Activated CD8-positive, alpha-beta T cell treated with anti-CD3 and anti-CD28 coated beads, Interleukin-2, amount 10 ng/mL, durations not matched to agents 7 days and 5 days (primary cell): ENCODE measurements around the gene CLASP1. TPM values are rescaled to one million over a fixed set of nuclear protein-coding genes. Genes with fewer than 3 reads are reported as not detected.

ENCODE experiments used
- ATAC-seq: fragments of 150-1000 bp; cut with Tn5 transposase; one replicate; pipeline ENCODE4 v1.10.0; 2021; ENCODE audit warnings: moderate library complexity
- CTCF ChIA-PET: fragments of 350-600 bp; sonication (Branson Sonifier 250); formaldehyde crosslinking; loops from one replicate; lab custom pipeline; 2021; ENCODE audit warnings: antibody characterized with exemption; lab: Charles Lee
- POLR2A ChIA-PET: fragments of 350-600 bp; sonication (Branson Sonifier 250); formaldehyde crosslinking; loops from one replicate; lab custom pipeline; 2021; ENCODE audit warnings: antibody characterized with exemption; lab: Charles Lee
- DNase-seq: peaks from one replicate; pipeline ENCODE4 v3.0.0-alpha.2; 2020
- H3K27ac Mint-ChIP-seq: one replicate; pipeline ENCODE4 v1.8.0; 2021; ENCODE audit warnings: mild to moderate bottlenecking, mixed read lengths
- H3K27me3 Mint-ChIP-seq: one replicate; pipeline ENCODE4 v1.8.0; 2021; ENCODE audit warnings: low read depth, mixed read lengths
- H3K36me3 Mint-ChIP-seq: one replicate; pipeline ENCODE4 v1.8.0; 2021; ENCODE audit warnings: low read depth, mixed read lengths
- H3K4me1 Mint-ChIP-seq: one replicate; pipeline ENCODE4 v1.8.0; 2021; ENCODE audit warnings: low read depth, mixed read lengths
- H3K4me3 Mint-ChIP-seq: one replicate; pipeline ENCODE4 v1.8.0; 2021; ENCODE audit warnings: mild to moderate bottlenecking, mixed read lengths
- H3K9me3 Mint-ChIP-seq: one replicate; pipeline ENCODE4 v1.8.0; 2022; ENCODE audit warnings: mixed read lengths; ENCODE audit not compliant: insufficient read depth
- total RNA-seq, 2 experiments: library from RNA; stranded (reverse); gene quantifications; one replicate each; pipeline ENCODE4 v1.2.3, GENCODE V29; 2021

Gene CLASP1
- total RNA-seq, 2 experiments from 2014 or later: 62.3 to 65.2 TPM

- no peak overlapping the region for H3K27ac Mint-ChIP-seq
- no peaks in the 10 kb centered on the region for H3K9me3 Mint-ChIP-seq
- no peaks in the 10 kb centered on the region for H3K27me3 Mint-ChIP-seq
- H3K4me1 Mint-ChIP-seq: peaks cover 4% of the 10 kb centered on the region
- no peak for DNase-seq
- ATAC-seq: no peak
- CTCF ChIA-PET: no interaction called here
- POLR2A ChIA-PET: no interaction called here
- peaks cover 39% of the 10 kb centered on the region for H3K36me3 Mint-ChIP-seq
- no peak overlapping the region for H3K4me3 Mint-ChIP-seq
Measured at GRCh38 chr2:121513597-121514333, 135.5 kb downstream of the CLASP1 start.

- ATAC-seq: no peak
- ChIA-PET CTCF (no interaction called here), POLR2A (no interaction called here)
- no peak overlapping the region for H3K4me3 Mint-ChIP-seq
- H3K27ac Mint-ChIP-seq: no peak overlapping the region
- peaks cover 46% of the 10 kb centered on the region for H3K36me3 Mint-ChIP-seq
- H3K9me3 Mint-ChIP-seq: no peaks in the 10 kb centered on the region
- H3K27me3 Mint-ChIP-seq: no peaks in the 10 kb centered on the region
- H3K4me1 Mint-ChIP-seq: peaks cover 9% of the 10 kb centered on the region
- no peak for DNase-seq
Measured at GRCh38 chr2:121510857-121511256, 138.4 kb downstream of the CLASP1 start.

- no peaks in the 10 kb centered on the region for H3K27me3 Mint-ChIP-seq
- peaks cover 49% of the 10 kb centered on the region for H3K36me3 Mint-ChIP-seq
- no peak for ATAC-seq
- H3K4me1 Mint-ChIP-seq: peaks cover 12% of the 10 kb centered on the region
- ChIA-PET CTCF (no interaction called here), POLR2A (no interaction called here)
- no peaks in the 10 kb centered on the region for H3K9me3 Mint-ChIP-seq
- no peak for DNase-seq
- no peak overlapping the region for H3K27ac Mint-ChIP-seq
- no peak overlapping the region for H3K4me3 Mint-ChIP-seq
Measured at GRCh38 chr2:121506621-121507020, 142.6 kb downstream of the CLASP1 start.

GRCh38 chr2:121505986-121506586 is 143.2 kb downstream of the CLASP1 start:
- Mint-ChIP-seq H3K4me1 (peaks cover 14% of the 10 kb centered on the region), H3K9me3 (no peaks in the 10 kb centered on the region), H3K4me3 (no peak overlapping the region), H3K36me3 (peaks cover 51% of the 10 kb centered on the region), H3K27me3 (no peaks in the 10 kb centered on the region), H3K27ac (no peak overlapping the region)
- no peak for DNase-seq
- POLR2A ChIA-PET: no interaction called here
- CTCF ChIA-PET: no interaction called here
- no peak for ATAC-seq

- Mint-ChIP-seq H3K9me3 (no peaks in the 10 kb centered on the region), H3K4me1 (peaks cover 15% of the 10 kb centered on the region), H3K4me3 (no peak overlapping the region), H3K27me3 (no peaks in the 10 kb centered on the region), H3K27ac (no peak overlapping the region), H3K36me3 (peaks cover 54% of the 10 kb centered on the region)
- ChIA-PET CTCF (interaction anchor here (1.2 kb wide), 1 partner anchor 58 kb away, joined by 4 read pairs; no protein-coding TSS in a partner anchor), POLR2A (interaction anchor here (0.6 kb wide), 1 partner anchor 27 kb away, joined by 3 read pairs; no protein-coding TSS in a partner anchor)
- no peak for ATAC-seq
- no peak for DNase-seq
Measured at GRCh38 chr2:121505005-121505404, 144.3 kb downstream of the CLASP1 start.

- ATAC-seq: no peak
- H3K27me3 Mint-ChIP-seq: no peaks in the 10 kb centered on the region
- H3K4me3 Mint-ChIP-seq: no peak overlapping the region
- peaks cover 56% of the 10 kb centered on the region for H3K36me3 Mint-ChIP-seq
- DNase-seq: no peak
- ChIA-PET POLR2A (no interaction called here), CTCF (interaction anchor here (0.7 to 1.2 kb wide), 2 partner anchors 59 to 102 kb away, joined by 3 to 4 read pairs; no protein-coding TSS in a partner anchor)
- peaks cover 15% of the 10 kb centered on the region for H3K4me1 Mint-ChIP-seq
- H3K9me3 Mint-ChIP-seq: no peaks in the 10 kb centered on the region
- H3K27ac Mint-ChIP-seq: no peak overlapping the region
Measured at GRCh38 chr2:121504316-121504715, 144.9 kb downstream of the CLASP1 start.

GRCh38 chr2:121502781-121503180 is 146.5 kb downstream of the CLASP1 start:
- H3K4me3 Mint-ChIP-seq: no peak overlapping the region
- no peaks in the 10 kb centered on the region for H3K9me3 Mint-ChIP-seq
- H3K4me1 Mint-ChIP-seq: peaks cover 15% of the 10 kb centered on the region
- DNase-seq (no peak), ATAC-seq (no peak)
- H3K27me3 Mint-ChIP-seq: no peaks in the 10 kb centered on the region
- H3K36me3 Mint-ChIP-seq: peaks cover 59% of the 10 kb centered on the region
- POLR2A ChIA-PET: no interaction called here
- CTCF ChIA-PET: no interaction called here
- no peak overlapping the region for H3K27ac Mint-ChIP-seq

- Mint-ChIP-seq H3K4me3 (no peak overlapping the region), H3K27ac (no peak overlapping the region), H3K36me3 (peaks cover 55% of the 10 kb centered on the region), H3K27me3 (no peaks in the 10 kb centered on the region), H3K9me3 (no peaks in the 10 kb centered on the region), H3K4me1 (peaks cover 15% of the 10 kb centered on the region)
- DNase-seq: no peak
- POLR2A ChIA-PET: no interaction called here
- CTCF ChIA-PET: no interaction called here
- ATAC-seq: no peak
Measured at GRCh38 chr2:121502246-121502645, 147.0 kb downstream of the CLASP1 start.

- CTCF ChIA-PET: no interaction called here
- POLR2A ChIA-PET: no interaction called here
Measured at GRCh38 chr2:121501554-121501953, 147.7 kb downstream of the CLASP1 start.

GRCh38 chr2:121501031-121501430 is 148.2 kb downstream of the CLASP1 start:
- DNase-seq: no peak
- Mint-ChIP-seq H3K4me1 (peaks cover 10% of the 10 kb centered on the region), H3K36me3 (peaks cover 47% of the 10 kb centered on the region), H3K4me3 (no peak overlapping the region), H3K27ac (no peak overlapping the region), H3K9me3 (no peaks in the 10 kb centered on the region), H3K27me3 (no peaks in the 10 kb centered on the region)
- CTCF ChIA-PET: no interaction called here
- POLR2A ChIA-PET: no interaction called here
- ATAC-seq: no peak

More at GRCh38 chr2:121501554-121501953, 147.7 kb downstream of the CLASP1 start:
- ATAC-seq (no peak), DNase-seq (no peak)
- H3K36me3 Mint-ChIP-seq: peaks cover 49% of the 10 kb centered on the region
- H3K9me3 Mint-ChIP-seq: no peaks in the 10 kb centered on the region
- H3K27ac Mint-ChIP-seq: no peak overlapping the region
- peaks cover 11% of the 10 kb centered on the region for H3K4me1 Mint-ChIP-seq
- no peak overlapping the region for H3K4me3 Mint-ChIP-seq
- H3K27me3 Mint-ChIP-seq: no peaks in the 10 kb centered on the region

- Mint-ChIP-seq H3K9me3 (no peaks in the 10 kb centered on the region), H3K4me3 (no peak overlapping the region), H3K27ac (no peak overlapping the region), H3K4me1 (peaks cover 3% of the 10 kb centered on the region), H3K27me3 (no peaks in the 10 kb centered on the region), H3K36me3 (peaks cover 55% of the 10 kb centered on the region)
- DNase-seq: no peak
- ATAC-seq: no peak
- ChIA-PET CTCF (no interaction called here), POLR2A (no interaction called here)
Measured at GRCh38 chr2:121498731-121499130, 150.5 kb downstream of the CLASP1 start.

GRCh38 chr2:121492409-121492808 is 156.9 kb downstream of the CLASP1 start:
- POLR2A ChIA-PET: no interaction called here
- H3K36me3 Mint-ChIP-seq: peaks cover 19% of the 10 kb centered on the region
- ATAC-seq: no peak

More at GRCh38 chr2:121492409-121492808, 156.9 kb downstream of the CLASP1 start:
- DNase-seq: no peak
- CTCF ChIA-PET: no interaction called here
- no peak overlapping the region for H3K27ac Mint-ChIP-seq
- no peak overlapping the region for H3K4me3 Mint-ChIP-seq
- peaks cover 9% of the 10 kb centered on the region for H3K4me1 Mint-ChIP-seq
- no peaks in the 10 kb centered on the region for H3K27me3 Mint-ChIP-seq
- no peaks in the 10 kb centered on the region for H3K9me3 Mint-ChIP-seq
